Raji (cell line): ENCODE data around the gene AKNA.

Experiments used
- POLR2A ChIP-seq: IDR thresholded peaks from 2 replicates; pipeline ENCODE4 v1.6.1; 2011; ENCODE audit warnings: low read depth, low read length, control low read depth; ENCODE audit not compliant: insufficient read depth

The AKNA gene

GRCh38 chr9:114387680-114388356, at the start of gene AKNA:
Gene AKNA (minus strand): TSS chr9:114387982. CDS start chr9:114381333, 6,649 bp downstream.
- TF ChIP-seq POLR2A, result peak; percentile 80

- no peak for TF ChIP-seq POLR2A
These were observed 49.7 kb upstream of the AKNA start for GRCh38 chr9:114437401-114437893.

GRCh38 chr9:114434878-114435311, 47.1 kb upstream of the AKNA start:
- TF ChIP-seq POLR2A, result no peak

- no peak for TF ChIP-seq POLR2A
These were observed 46.0 kb upstream of the AKNA start for GRCh38 chr9:114433720-114434255.

- no peak for TF ChIP-seq POLR2A
These were observed 45.3 kb upstream of the AKNA start for GRCh38 chr9:114433086-114433485.

GRCh38 chr9:114432323-114433067, 44.7 kb upstream of the AKNA start:
- TF ChIP-seq POLR2A, result no peak

- TF ChIP-seq POLR2A, result no peak
These were observed 44.0 kb upstream of the AKNA start for GRCh38 chr9:114431770-114432169.

- TF ChIP-seq POLR2A, result no peak
These were observed 43.2 kb upstream of the AKNA start for GRCh38 chr9:114431003-114431402.

GRCh38 chr9:114430457-114430856, 42.7 kb upstream of the AKNA start:
- no peak for TF ChIP-seq POLR2A

GRCh38 chr9:114429488-114429887, 41.7 kb upstream of the AKNA start:
- TF ChIP-seq POLR2A, result no peak

GRCh38 chr9:114428466-114428865, 40.7 kb upstream of the AKNA start:
- no peak for TF ChIP-seq POLR2A

- TF ChIP-seq POLR2A, result no peak
These were observed 39.9 kb upstream of the AKNA start for GRCh38 chr9:114427644-114428043.

GRCh38 chr9:114426046-114426948, 38.5 kb upstream of the AKNA start:
- no peak for TF ChIP-seq POLR2A

GRCh38 chr9:114425126-114425525, 37.3 kb upstream of the AKNA start:
- TF ChIP-seq POLR2A, result no peak

GRCh38 chr9:114424126-114424525, 36.3 kb upstream of the AKNA start:
- TF ChIP-seq POLR2A, result no peak

- TF ChIP-seq POLR2A, result no peak
These were observed 35.4 kb upstream of the AKNA start for GRCh38 chr9:114423181-114423580.

- TF ChIP-seq POLR2A, result no peak
These were observed 33.4 kb upstream of the AKNA start for GRCh38 chr9:114421147-114421546.
